ENCODE data around the gene MTFR1L. TPM values are rescaled to one million over a fixed set of nuclear protein-coding genes. Genes with fewer than 3 reads are reported as not detected.
A peak's percentile ranks its signal among the peaks of the same experiment; 100 is the strongest.

Gene MTFR1L
- total and polyA plus RNA-seq, 7 donors = 26.1 to 150 (median 106) TPM

DNA sequence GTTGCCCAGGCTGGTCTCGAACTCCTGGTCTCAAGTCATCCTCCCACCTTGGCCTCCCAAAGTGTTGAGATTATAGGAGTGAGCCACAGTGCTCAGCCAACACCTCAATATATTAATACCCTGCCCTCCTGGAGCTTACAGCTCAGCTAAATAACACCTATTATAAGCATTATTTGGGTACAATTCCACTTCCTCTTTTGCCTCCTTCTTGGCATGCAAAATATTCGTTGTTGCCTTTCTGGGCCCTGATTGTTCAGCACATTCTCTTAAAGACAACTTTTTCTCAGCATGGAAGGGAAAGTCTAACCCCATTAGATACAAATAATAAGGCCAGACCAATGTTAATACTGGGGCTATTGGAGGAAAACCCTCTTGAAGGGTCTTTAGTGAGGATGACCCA is 53.0 kb downstream of the MTFR1L start:
- peaks cover 0 to 43% (median 29%) of the 10 kb centered on the region in 4 donors for H3K4me1 ChIP-seq

DNA sequence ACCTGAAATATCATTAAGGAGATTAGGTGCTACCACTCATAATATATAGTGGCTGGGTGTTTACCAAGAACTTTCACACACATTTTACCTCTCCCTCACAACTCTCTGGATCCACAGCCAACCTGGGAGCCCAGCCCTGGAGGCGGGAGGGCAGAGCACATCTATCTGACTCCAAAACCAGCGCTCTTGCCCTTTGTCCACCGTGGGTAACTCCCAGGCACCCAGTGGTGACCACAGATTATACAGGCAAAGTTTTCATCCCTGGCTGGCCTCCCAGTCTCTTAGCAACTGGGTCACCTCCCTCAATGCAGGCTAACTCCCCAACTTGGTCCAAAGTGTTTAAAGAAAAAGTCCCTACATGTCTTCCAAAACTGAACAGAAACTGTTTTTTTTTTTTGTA is 53.4 kb downstream of the MTFR1L start:
- WGBS, 2 donors = 13 to 62% methylated on average over 3 of the region's 3 CpGs
- intact Hi-C loops (cut with DNase I) = no loop called here
- no peaks in the 10 kb centered on the region for H3K27me3 ChIP-seq
- DNase-seq = peak; percentile 20
- H3K27ac ChIP-seq = no peak overlapping the region
- H3K4me3 ChIP-seq = no peak overlapping the region
- H3K36me3 ChIP-seq = peaks cover 0 to 15% (median 3%) of the 10 kb centered on the region in 4 donors
- H3K9me3 ChIP-seq = no peaks in the 10 kb centered on the region
- H3K4me1 ChIP-seq = peaks cover 0 to 43% (median 29%) of the 10 kb centered on the region in 4 donors
- no peak for TF ChIP-seq EP300 (IDR thresholded peaks at IDR 0.05)
- TF ChIP-seq, protein P1, sequence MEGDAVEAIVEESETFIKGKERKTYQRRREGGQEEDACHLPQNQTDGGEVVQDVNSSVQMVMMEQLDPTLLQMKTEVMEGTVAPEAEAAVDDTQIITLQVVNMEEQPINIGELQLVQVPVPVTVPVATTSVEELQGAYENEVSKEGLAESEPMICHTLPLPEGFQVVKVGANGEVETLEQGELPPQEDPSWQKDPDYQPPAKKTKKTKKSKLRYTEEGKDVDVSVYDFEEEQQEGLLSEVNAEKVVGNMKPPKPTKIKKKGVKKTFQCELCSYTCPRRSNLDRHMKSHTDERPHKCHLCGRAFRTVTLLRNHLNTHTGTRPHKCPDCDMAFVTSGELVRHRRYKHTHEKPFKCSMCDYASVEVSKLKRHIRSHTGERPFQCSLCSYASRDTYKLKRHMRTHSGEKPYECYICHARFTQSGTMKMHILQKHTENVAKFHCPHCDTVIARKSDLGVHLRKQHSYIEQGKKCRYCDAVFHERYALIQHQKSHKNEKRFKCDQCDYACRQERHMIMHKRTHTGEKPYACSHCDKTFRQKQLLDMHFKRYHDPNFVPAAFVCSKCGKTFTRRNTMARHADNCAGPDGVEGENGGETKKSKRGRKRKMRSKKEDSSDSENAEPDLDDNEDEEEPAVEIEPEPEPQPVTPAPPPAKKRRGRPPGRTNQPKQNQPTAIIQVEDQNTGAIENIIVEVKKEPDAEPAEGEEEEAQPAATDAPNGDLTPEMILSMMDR (IDR thresholded peaks at IDR 0.05) = no peak
- no peak for TF ChIP-seq POLR2A (IDR thresholded peaks at IDR 0.05)
- TF ChIP-seq POLR2AphosphoS5 (IDR thresholded peaks at IDR 0.05) = no peak

More for the DNA sequence above, 53.0 kb downstream of the MTFR1L start:
- H3K27ac ChIP-seq = peak overlapping the region in 1 of 4 donors; percentile 34
- 58 to 62% methylated on average over 2 of the region's 2 CpGs for WGBS, 2 donors
- no peak for DNase-seq
- peaks cover 0 to 15% (median 3%) of the 10 kb centered on the region in 4 donors for H3K36me3 ChIP-seq
- no peaks in the 10 kb centered on the region for H3K27me3 ChIP-seq
- H3K9me3 ChIP-seq = no peaks in the 10 kb centered on the region
- intact Hi-C loops (cut with DNase I) = no loop called here
- TF ChIP-seq POLR2AphosphoS5 (IDR thresholded peaks at IDR 0.05) = no peak
- TF ChIP-seq EP300 (IDR thresholded peaks at IDR 0.05) = no peak
- TF ChIP-seq POLR2A (IDR thresholded peaks at IDR 0.05) = no peak
- TF ChIP-seq, protein P1 (IDR thresholded peaks at IDR 0.05) = no peak
- no peak overlapping the region for H3K4me3 ChIP-seq

DNA sequence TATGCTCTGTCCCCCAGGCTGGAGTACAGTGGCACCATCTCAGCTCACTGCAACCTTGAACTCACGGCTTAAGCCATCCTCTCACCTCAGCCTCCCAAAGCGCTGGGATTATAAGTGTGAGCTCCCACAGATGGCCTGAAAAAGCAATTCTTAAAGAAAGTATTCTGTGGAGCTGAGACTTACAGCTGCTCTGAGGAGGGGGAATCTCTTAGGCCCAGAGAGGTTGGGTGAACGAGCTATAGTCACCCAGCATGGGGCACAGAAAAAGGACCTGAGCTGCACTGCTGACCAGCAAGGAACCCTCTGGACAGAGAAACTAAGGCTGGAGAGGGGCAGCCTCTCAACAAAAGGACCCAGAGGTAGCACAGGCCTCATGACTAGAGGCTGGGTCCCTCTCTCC is 54.5 kb downstream of the MTFR1L start:
- H3K4me1 ChIP-seq = peaks cover 0 to 43% (median 29%) of the 10 kb centered on the region in 4 donors
- no peaks in the 10 kb centered on the region for H3K27me3 ChIP-seq
- no peaks in the 10 kb centered on the region for H3K9me3 ChIP-seq
- intact Hi-C loops (cut with DNase I) = no loop called here
- H3K4me3 ChIP-seq = peak overlapping the region in 1 of 4 donors; percentile 76
- DNase-seq = peak; percentile 6
- H3K36me3 ChIP-seq = peaks cover 0 to 10% (median 3%) of the 10 kb centered on the region in 4 donors
- TF ChIP-seq POLR2AphosphoS5 (IDR thresholded peaks at IDR 0.05) (no peak), EP300 (IDR thresholded peaks at IDR 0.05) (no peak), POLR2A (IDR thresholded peaks at IDR 0.05) (no peak)
- TF ChIP-seq, protein P1 (IDR thresholded peaks at IDR 0.05) = no peak
- H3K27ac ChIP-seq = peak overlapping the region; percentile 83 to 86 (median 86)
- 95 to 98% methylated on average over 3 of the region's 3 CpGs for WGBS, 2 donors

DNA sequence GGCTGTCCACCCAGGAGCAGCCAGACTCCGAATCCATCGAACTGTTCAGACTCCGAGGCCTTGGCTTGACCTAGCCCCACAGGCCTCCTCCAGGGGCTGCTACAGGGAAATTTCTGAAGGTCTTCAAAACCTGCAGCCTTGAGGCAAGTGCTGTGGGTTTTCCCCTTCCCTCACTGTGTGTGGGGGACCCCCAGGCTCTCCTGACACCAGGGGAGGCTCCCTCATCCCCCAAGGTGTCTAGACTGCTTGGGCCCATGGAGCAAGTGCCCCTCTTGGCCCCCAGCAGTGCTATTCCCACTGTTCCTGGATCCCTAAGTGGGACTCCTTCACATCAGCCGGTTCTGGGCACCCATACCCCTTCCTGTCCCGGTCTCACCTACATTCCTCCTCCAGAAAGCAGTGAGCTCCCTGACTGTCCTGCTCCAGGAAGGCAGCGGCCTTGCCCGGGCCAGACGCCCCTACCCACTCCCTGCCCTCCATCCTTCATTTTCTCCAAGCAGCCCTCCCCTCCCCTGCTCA is 54.9 kb downstream of the MTFR1L start:
- H3K4me3 ChIP-seq = peak overlapping the region; percentile 68 to 83 (median 73)
- 39 to 42% methylated on average over 8 of the region's 8 CpGs for WGBS, 2 donors
- peak overlapping the region; percentile 83 to 86 (median 86) for H3K27ac ChIP-seq
- TF ChIP-seq POLR2AphosphoS5 (IDR thresholded peaks at IDR 0.05) (no peak), POLR2A (IDR thresholded peaks at IDR 0.05) (no peak), EP300 (IDR thresholded peaks at IDR 0.05) (no peak)
- TF ChIP-seq, protein P1 (IDR thresholded peaks at IDR 0.05) = no peak
- intact Hi-C loops (cut with DNase I) = loop anchor here (1.0 kb wide), 1 partner anchor 124 kb away; the partner anchor contains the start of gene PAFAH2
- H3K27me3 ChIP-seq = no peaks in the 10 kb centered on the region
- no peaks in the 10 kb centered on the region for H3K9me3 ChIP-seq
- no peak for DNase-seq
- H3K4me1 ChIP-seq = peaks cover 0 to 43% (median 29%) of the 10 kb centered on the region in 4 donors
- H3K36me3 ChIP-seq = peaks cover 0 to 7% (median 3%) of the 10 kb centered on the region in 4 donors
